Neural cell (in vitro differentiated cells): ENCODE data around the gene PACSIN2. TPM values are rescaled to one million over a fixed set of nuclear protein-coding genes. Genes with fewer than 3 reads are reported as not detected.

Experiments
- H2AFZ ChIP-seq: fragments of 200-600, 300-800 bp; sonication (generic), shearing (Covaris generic); 2 replicates; pipeline ENCODE4 v1.6.0; 2014; ENCODE audit warnings: low read depth, mild to moderate bottlenecking, antibody characterized with exemption, low read length, moderate library complexity
- H3F3A ChIP-seq: fragments of 200-600 bp; shearing (Covaris generic); 2 replicates; pipeline ENCODE4 v1.6.1; 2016; ENCODE audit warnings: mild to moderate bottlenecking, moderate library complexity, mixed read lengths, antibody characterized with exemption, low read length; ENCODE audit not compliant: insufficient read depth, poor library complexity, severe bottlenecking
- H3K27ac ChIP-seq: fragments of 200-600, 300-800 bp; sonication (generic), shearing (Covaris generic); 2 replicates; pipeline ENCODE4 v1.5.1; 2014; ENCODE audit warnings: mild to moderate bottlenecking, low read length, moderate library complexity
- H3K27me3 ChIP-seq: fragments of 300-800, 200-600 bp; sonication (generic), shearing (Covaris generic); 2 replicates; pipeline ENCODE4 v1.6.0; 2014; ENCODE audit warnings: mild to moderate bottlenecking, low read depth, low read length, moderate library complexity; ENCODE audit not compliant: insufficient read depth
- H3K36me3 ChIP-seq: fragments of 300-800, 200-600 bp; sonication (generic), shearing (Covaris generic); 2 replicates; pipeline ENCODE4 v1.5.1; 2014; ENCODE audit warnings: mild to moderate bottlenecking, antibody characterized with exemption, low read length, moderate library complexity; ENCODE audit not compliant: insufficient read depth
- H3K4me2 ChIP-seq: fragments of 300-800, 200-600 bp; sonication (generic), shearing (Covaris generic); 2 replicates; pipeline ENCODE4 v1.6.0; 2014; ENCODE audit warnings: mild to moderate bottlenecking, low read length
- H3K4me3 ChIP-seq: fragments of 300-800, 200-600 bp; sonication (generic), shearing (Covaris generic); 2 replicates; pipeline ENCODE4 v1.5.1; 2014; ENCODE audit warnings: mild to moderate bottlenecking, low read length, moderate library complexity
- H3K79me2 ChIP-seq: fragments of 200-600 bp; shearing (Covaris generic); replicated peaks from 2 replicates; pipeline ENCODE4 v1.6.0; 2014; ENCODE audit warnings: mild to moderate bottlenecking, low read length, moderate library complexity; ENCODE audit not compliant: insufficient read depth
- H3K9ac ChIP-seq: fragments of 300-800, 200-600 bp; sonication (generic), shearing (Covaris generic); 2 replicates; pipeline ENCODE4 v1.6.1; 2016; ENCODE audit warnings: mild to moderate bottlenecking, low read length, mixed read lengths
- H3K9me2 ChIP-seq: fragments of 200-600 bp; shearing (Covaris generic); 2 replicates; pipeline ENCODE4 v1.6.1; 2016; ENCODE audit warnings: mild to moderate bottlenecking, low read length, mixed read lengths; ENCODE audit not compliant: insufficient read depth
- H3K9me3 ChIP-seq: fragments of 200-600, 300-800 bp; sonication (generic), shearing (Covaris generic); 2 replicates; pipeline ENCODE4 v1.6.1; 2016; ENCODE audit warnings: mild to moderate bottlenecking, mixed run types, low read length, moderate library complexity, mixed read lengths
- H4K20me1 ChIP-seq: fragments of 200-600 bp; shearing (Covaris generic); 2 replicates; pipeline ENCODE4 v1.6.1; 2016; ENCODE audit warnings: mild to moderate bottlenecking, mixed run types; ENCODE audit not compliant: insufficient read depth
- EP300 ChIP-seq: fragments of 450-650 bp; conservative IDR thresholded peaks from 2 replicates; pipeline ENCODE4 v1.6.1; 2014; ENCODE audit warnings: antibody characterized with exemption, mild to moderate bottlenecking, moderate library complexity; ENCODE audit not compliant: poor library complexity, severe bottlenecking
- EZH2 ChIP-seq: fragments of 200-600, 300-800 bp; shearing (Covaris generic), sonication (generic); IDR thresholded peaks from 2 replicates; pipeline ENCODE4 v1.6.1; 2014; ENCODE audit warnings: antibody characterized with exemption, low read length, borderline replicate concordance, mild to moderate bottlenecking; ENCODE audit not compliant: insufficient read depth, poor library complexity, severe bottlenecking
- MXI1 ChIP-seq: fragments of 450-650 bp; conservative IDR thresholded peaks from 2 replicates; pipeline ENCODE4 v1.6.1; 2014; ENCODE audit warnings: antibody characterized with exemption, mild to moderate bottlenecking; ENCODE audit not compliant: poor library complexity, severe bottlenecking
- POLR2AphosphoS5 ChIP-seq: IDR thresholded peaks from 2 replicates; pipeline ENCODE4 v1.6.1; 2012
- RAD21 ChIP-seq: fragments of 450-650 bp; conservative IDR thresholded peaks from 2 replicates; pipeline ENCODE4 v1.6.1; 2014; ENCODE audit warnings: antibody characterized with exemption, mild to moderate bottlenecking, moderate library complexity
- SMC3 ChIP-seq: fragments of 450-650 bp; conservative IDR thresholded peaks from 2 replicates; pipeline ENCODE4 v1.6.1; 2014; ENCODE audit warnings: antibody characterized with exemption, mild to moderate bottlenecking, moderate library complexity; ENCODE audit not compliant: poor library complexity
- TAF1 ChIP-seq: IDR thresholded peaks from 2 replicates; pipeline ENCODE4 v1.6.1; 2012; ENCODE audit warnings: low read depth
- polyA plus RNA-seq: library from polyadenylated mRNA; depleted of rRNA; stranded (reverse); fragments of >200 nt; gene quantifications from 2 replicates; pipeline ENCODE4 v1.2.3, GENCODE V29; 2014
- TF ChIP-seq, protein P1 (sequence below): IDR thresholded peaks from 2 replicates; pipeline ENCODE4 v1.6.1; 2012; ENCODE audit warnings: borderline replicate concordance
- TF ChIP-seq, protein P2 (sequence below): fragments of 450-650 bp; IDR thresholded peaks from 2 replicates; pipeline ENCODE4 v1.5.1; 2014; ENCODE audit warnings: antibody characterized with exemption, mild to moderate bottlenecking, moderate library complexity; ENCODE audit not compliant: poor library complexity, severe bottlenecking

PACSIN2 gene
- polyA plus RNA-seq, 1 donor from 2014 or later: 47.2 TPM

DNA sequence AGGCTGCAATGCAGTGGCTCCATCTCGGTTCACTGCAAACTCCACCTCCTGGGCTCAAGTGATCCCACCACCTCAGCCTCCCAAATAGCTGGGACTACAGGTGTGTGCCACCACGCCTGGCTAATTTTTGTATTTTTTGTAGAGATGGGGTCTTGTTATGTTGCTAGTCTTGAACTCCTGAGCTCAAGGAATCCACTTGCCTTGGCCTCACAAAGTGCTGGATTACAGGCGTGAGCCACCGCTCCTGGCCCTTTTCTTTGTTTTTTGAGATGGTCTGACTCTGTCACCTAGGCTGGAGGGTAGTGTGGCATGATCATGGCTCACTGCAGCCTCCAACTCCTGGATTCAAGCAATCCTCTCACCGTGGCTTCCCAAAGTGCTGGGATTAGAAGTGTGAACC lies 178.9 kb downstream of the PACSIN2 start:
- Histone ChIP-seq H3K79me2 (no peaks in the 10 kb centered on the region), H3K9me3 (no peaks in the 10 kb centered on the region), H3K9me2 (no peaks in the 10 kb centered on the region), H3K9ac (no peak overlapping the region), H3K36me3 (peaks cover 11% of the 10 kb centered on the region), H4K20me1 (no peaks in the 10 kb centered on the region), H3K4me2 (no peak overlapping the region), H2AFZ (no peak overlapping the region), H3K27me3 (no peaks in the 10 kb centered on the region), H3F3A (no peaks in the 10 kb centered on the region), H3K27ac (no peak overlapping the region), H3K4me3 (no peak overlapping the region)
- TF ChIP-seq SMC3: no peak
- TF ChIP-seq MXI1: no peak

DNA sequence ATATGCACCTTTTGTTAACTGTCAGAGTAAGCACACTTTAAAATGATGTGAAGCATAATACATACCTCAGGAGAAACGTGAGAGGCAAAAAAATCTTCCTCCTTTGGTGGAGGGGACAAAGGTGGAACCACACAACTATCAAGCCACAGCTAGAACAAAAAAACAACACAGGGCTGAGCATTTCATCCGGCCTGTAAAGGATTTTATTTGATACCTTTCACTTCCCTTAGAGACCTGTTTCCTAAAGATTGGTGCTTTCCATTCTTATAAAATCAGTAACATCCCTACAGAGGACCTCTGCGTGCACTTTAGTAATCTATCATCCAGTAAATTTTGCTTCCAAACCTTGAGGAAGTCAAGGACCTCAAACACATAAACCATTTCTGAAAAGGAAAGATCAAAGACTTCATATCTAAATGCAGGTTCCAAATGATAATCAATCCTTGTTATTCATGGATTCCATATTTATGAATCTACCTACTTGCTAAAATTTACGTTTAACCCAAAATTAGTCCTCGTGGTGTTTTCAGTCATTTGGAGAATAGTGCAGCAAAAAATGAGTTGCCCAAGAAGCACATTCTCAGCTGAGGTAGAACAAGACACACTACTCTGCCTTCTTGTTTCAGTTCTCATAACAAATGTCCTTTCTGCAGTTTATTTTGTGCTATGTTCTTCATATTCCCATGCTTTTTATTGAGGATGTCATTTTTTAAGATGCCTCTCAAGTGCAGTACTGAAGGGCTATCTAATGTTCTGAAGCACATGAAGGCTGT lies 180.6 kb downstream of the PACSIN2 start:
- TF ChIP-seq EP300: no peak
- TF ChIP-seq MXI1: no peak
- no peak for TF ChIP-seq POLR2AphosphoS5
- no peak for TF ChIP-seq TAF1
- TF ChIP-seq, protein P1, sequence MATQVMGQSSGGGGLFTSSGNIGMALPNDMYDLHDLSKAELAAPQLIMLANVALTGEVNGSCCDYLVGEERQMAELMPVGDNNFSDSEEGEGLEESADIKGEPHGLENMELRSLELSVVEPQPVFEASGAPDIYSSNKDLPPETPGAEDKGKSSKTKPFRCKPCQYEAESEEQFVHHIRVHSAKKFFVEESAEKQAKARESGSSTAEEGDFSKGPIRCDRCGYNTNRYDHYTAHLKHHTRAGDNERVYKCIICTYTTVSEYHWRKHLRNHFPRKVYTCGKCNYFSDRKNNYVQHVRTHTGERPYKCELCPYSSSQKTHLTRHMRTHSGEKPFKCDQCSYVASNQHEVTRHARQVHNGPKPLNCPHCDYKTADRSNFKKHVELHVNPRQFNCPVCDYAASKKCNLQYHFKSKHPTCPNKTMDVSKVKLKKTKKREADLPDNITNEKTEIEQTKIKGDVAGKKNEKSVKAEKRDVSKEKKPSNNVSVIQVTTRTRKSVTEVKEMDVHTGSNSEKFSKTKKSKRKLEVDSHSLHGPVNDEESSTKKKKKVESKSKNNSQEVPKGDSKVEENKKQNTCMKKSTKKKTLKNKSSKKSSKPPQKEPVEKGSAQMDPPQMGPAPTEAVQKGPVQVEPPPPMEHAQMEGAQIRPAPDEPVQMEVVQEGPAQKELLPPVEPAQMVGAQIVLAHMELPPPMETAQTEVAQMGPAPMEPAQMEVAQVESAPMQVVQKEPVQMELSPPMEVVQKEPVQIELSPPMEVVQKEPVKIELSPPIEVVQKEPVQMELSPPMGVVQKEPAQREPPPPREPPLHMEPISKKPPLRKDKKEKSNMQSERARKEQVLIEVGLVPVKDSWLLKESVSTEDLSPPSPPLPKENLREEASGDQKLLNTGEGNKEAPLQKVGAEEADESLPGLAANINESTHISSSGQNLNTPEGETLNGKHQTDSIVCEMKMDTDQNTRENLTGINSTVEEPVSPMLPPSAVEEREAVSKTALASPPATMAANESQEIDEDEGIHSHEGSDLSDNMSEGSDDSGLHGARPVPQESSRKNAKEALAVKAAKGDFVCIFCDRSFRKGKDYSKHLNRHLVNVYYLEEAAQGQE: no peak
- TF ChIP-seq EZH2: no peak
- no peak for TF ChIP-seq SMC3
- TF ChIP-seq, protein P2, sequence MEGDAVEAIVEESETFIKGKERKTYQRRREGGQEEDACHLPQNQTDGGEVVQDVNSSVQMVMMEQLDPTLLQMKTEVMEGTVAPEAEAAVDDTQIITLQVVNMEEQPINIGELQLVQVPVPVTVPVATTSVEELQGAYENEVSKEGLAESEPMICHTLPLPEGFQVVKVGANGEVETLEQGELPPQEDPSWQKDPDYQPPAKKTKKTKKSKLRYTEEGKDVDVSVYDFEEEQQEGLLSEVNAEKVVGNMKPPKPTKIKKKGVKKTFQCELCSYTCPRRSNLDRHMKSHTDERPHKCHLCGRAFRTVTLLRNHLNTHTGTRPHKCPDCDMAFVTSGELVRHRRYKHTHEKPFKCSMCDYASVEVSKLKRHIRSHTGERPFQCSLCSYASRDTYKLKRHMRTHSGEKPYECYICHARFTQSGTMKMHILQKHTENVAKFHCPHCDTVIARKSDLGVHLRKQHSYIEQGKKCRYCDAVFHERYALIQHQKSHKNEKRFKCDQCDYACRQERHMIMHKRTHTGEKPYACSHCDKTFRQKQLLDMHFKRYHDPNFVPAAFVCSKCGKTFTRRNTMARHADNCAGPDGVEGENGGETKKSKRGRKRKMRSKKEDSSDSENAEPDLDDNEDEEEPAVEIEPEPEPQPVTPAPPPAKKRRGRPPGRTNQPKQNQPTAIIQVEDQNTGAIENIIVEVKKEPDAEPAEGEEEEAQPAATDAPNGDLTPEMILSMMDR: no peak
- TF ChIP-seq RAD21: no peak
- Histone ChIP-seq H3K4me2 (no peak overlapping the region), H3F3A (no peaks in the 10 kb centered on the region), H3K4me3 (no peak overlapping the region), H3K79me2 (no peaks in the 10 kb centered on the region), H3K9me2 (no peaks in the 10 kb centered on the region), H3K27ac (no peak overlapping the region), H4K20me1 (no peaks in the 10 kb centered on the region), H3K36me3 (peaks cover 12% of the 10 kb centered on the region), H3K27me3 (no peaks in the 10 kb centered on the region), H3K9me3 (no peaks in the 10 kb centered on the region), H3K9ac (no peak overlapping the region), H2AFZ (no peak overlapping the region)
